ENCODE data around the gene LACRT. TPM values are rescaled to one million over a fixed set of nuclear protein-coding genes. Genes with fewer than 3 reads are reported as not detected.

Gene LACRT
- total and polyA plus RNA-seq, 9 of the 15 experiments (the other 6 are each of a cell fraction or from before 2014, with no cell fraction given), result not detected

GRCh38 chr12:54631551-54631950, 3.1 kb downstream of the LACRT start:
- Histone ChIP-seq H3K4me1 (replicated peaks in 1 of 2; ENCODE audit: control insufficient read depth in 2 of 2, insufficient read depth in 2 of 2, low read length in 2 of 2) (no peaks in the 10 kb centered on the region), H3K9me3 (replicated peaks; ENCODE audit: control insufficient read depth, insufficient read depth, low read depth, low read length) (no peaks in the 10 kb centered on the region), H3K79me2 (ENCODE audit: control insufficient read depth, insufficient read depth, low read length) (no peaks in the 10 kb centered on the region), H3K27me3 (ENCODE audit: control insufficient read depth in 2 of 2, insufficient read depth in 2 of 2, low read length in 2 of 2) (peaks cover 0 to 16% of the 10 kb centered on the region in 2 experiments; a peak in 2 of 5 replicates), H4K20me1 (replicated peaks; ENCODE audit: control insufficient read depth, insufficient read depth, low read length) (no peaks in the 10 kb centered on the region), H3K9me1 (ENCODE audit: control insufficient read depth, insufficient read depth, low read length) (no peaks in the 10 kb centered on the region), H3K4me3 (no peak overlapping the region), H3K9ac (ENCODE audit: insufficient read depth in 1 of 2, low read depth in 2 of 2, low read length in 2 of 2) (no peak overlapping the region), H2AFZ (ENCODE audit: low read depth, low read length) (no peak overlapping the region), H3K36me3 (ENCODE audit: control insufficient read depth, insufficient read depth, low read length) (no peaks in the 10 kb centered on the region), H3K4me2 (ENCODE audit: insufficient read depth, low read length) (no peak overlapping the region), H3K27ac (ENCODE audit: extremely low read depth, low read depth, low read length) (no peak overlapping the region)
- intact Hi-C loops (cut with micrococcal nuclease) (no loop called here), in situ Hi-C loops (cut with MboI) (no loop called here)
- BruUV-seq (replicated peaks), result no TSS peak
- ChIA-PET CTCF (ENCODE audit: low intra/inter-chr PET ratio) (no interaction called here), POLR2A (no interaction called here)
- no peak for FAIRE-seq
- TF ChIP-seq SP2 (IDR thresholded peaks at IDR 0.05; ENCODE audit: extremely low read depth, low read depth, low read length, poor library complexity, severe bottlenecking) (no peak), MAX (CRISPR knock-in tag; IDR thresholded peaks at IDR 0.05) (no peak), BACH1 (tag; IDR thresholded peaks at IDR 0.05) (no peak), NFRKB (IDR thresholded peaks at IDR 0.05; ENCODE audit: low read depth) (no peak), POLR2G (IDR thresholded peaks at IDR 0.05; ENCODE audit: low read depth, low read length) (no peak)
- ATAC-seq, result no peak
- no peak for DNase-seq (ENCODE audit: extremely low read depth in 1 of 4, low spot score in 3 of 4)
- WGBS (ENCODE audit: insufficient coverage, low coverage, missing lambda C conversion rate), result 4% methylated on average over 5 of the region's 5 CpGs

GRCh38 chr12:54629925-54630324, 4.8 kb downstream of the LACRT start:
- Histone ChIP-seq H3K4me3 (no peak overlapping the region), H4K20me1 (replicated peaks; ENCODE audit: control insufficient read depth, insufficient read depth, low read length) (no peaks in the 10 kb centered on the region), H3K9me3 (replicated peaks; ENCODE audit: control insufficient read depth, insufficient read depth, low read depth, low read length) (no peaks in the 10 kb centered on the region), H2AFZ (ENCODE audit: low read depth, low read length) (no peak overlapping the region), H3K9me1 (ENCODE audit: control insufficient read depth, insufficient read depth, low read length) (no peaks in the 10 kb centered on the region), H3K27ac (ENCODE audit: extremely low read depth, low read depth, low read length) (no peak overlapping the region), H3K79me2 (ENCODE audit: control insufficient read depth, insufficient read depth, low read length) (no peaks in the 10 kb centered on the region), H3K9ac (ENCODE audit: insufficient read depth in 1 of 2, low read depth in 2 of 2, low read length in 2 of 2) (no peak overlapping the region), H3K27me3 (ENCODE audit: control insufficient read depth in 2 of 2, insufficient read depth in 2 of 2, low read length in 2 of 2) (peaks cover 0 to 16% of the 10 kb centered on the region in 2 experiments; a peak in 2 of 5 replicates), H3K4me2 (ENCODE audit: insufficient read depth, low read length) (no peak overlapping the region), H3K4me1 (replicated peaks in 1 of 2; ENCODE audit: control insufficient read depth in 2 of 2, insufficient read depth in 2 of 2, low read length in 2 of 2) (no peaks in the 10 kb centered on the region), H3K36me3 (ENCODE audit: control insufficient read depth, insufficient read depth, low read length) (no peaks in the 10 kb centered on the region)
- BruUV-seq (replicated peaks), result no TSS peak
- no peak for DNase-seq (ENCODE audit: extremely low read depth in 1 of 4, low spot score in 3 of 4)
- CTCF ChIA-PET (ENCODE audit: low intra/inter-chr PET ratio), result no interaction called here
- POLR2A ChIA-PET, result interaction anchor here (1.1 to 1.3 kb wide), 3 partner anchors 14 to 34 kb away, joined by 3 to 4 read pairs (median 3); no protein-coding TSS in a partner anchor
- WGBS (ENCODE audit: insufficient coverage, low coverage, missing lambda C conversion rate), result 0% methylated on average over 2 of the region's 2 CpGs
- intact Hi-C loops (cut with micrococcal nuclease) (no loop called here), in situ Hi-C loops (cut with MboI) (no loop called here)
- no peak for ATAC-seq
- FAIRE-seq, result no peak
- no peak for TF ChIP-seq SMAD3 (CRISPR knock-in tag; conservative IDR thresholded peaks at IDR 0.05)
- TF ChIP-seq GABPA (tag; conservative IDR thresholded peaks at IDR 0.05; ENCODE audit: low read depth), result no peak

Measured in K562 (cell line).